ENCODE data around the gene IQCB1.
"Not testable (repeated sequence)": the region's sequence is repeated elsewhere in the genome, so short reads cannot be mapped to it uniquely, and the experiment has no call there.

The IQCB1 gene

DNA sequence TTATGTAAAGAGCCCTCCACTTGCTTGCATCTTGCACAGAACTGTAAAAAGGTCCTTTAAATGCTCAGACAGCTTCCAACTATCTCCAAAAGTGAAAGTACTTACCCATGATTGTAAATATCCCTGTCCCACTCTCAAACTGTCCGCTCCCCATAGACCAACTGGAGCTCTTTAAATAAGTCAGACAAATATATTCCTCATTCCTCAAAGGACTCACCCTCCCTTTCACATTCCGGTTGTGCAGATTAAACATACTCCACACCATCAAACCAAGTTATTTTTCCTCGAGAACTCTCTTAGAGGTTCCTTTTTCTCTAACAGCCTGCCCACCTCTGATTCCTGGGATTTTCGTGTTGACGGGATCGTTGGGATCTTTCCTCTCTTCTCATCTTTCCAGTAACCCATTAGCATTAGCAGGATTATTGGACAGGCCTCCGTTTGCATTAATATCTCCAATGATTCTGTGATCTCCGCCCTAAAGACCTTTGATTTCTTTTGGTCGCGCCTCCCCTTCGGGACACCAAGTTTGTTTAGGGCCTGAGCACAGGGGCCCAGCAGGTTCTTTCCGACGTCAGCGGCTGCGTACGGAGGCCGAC, 86.1 kb downstream of the IQCB1 start:
- DNase-seq (ENCODE audit: low spot score), result peak; percentile 42

- no peak for DNase-seq (ENCODE audit: low spot score)
Observed at GRCh38 chr3:121747976-121748375, 86.9 kb downstream of the IQCB1 start.

DNA sequence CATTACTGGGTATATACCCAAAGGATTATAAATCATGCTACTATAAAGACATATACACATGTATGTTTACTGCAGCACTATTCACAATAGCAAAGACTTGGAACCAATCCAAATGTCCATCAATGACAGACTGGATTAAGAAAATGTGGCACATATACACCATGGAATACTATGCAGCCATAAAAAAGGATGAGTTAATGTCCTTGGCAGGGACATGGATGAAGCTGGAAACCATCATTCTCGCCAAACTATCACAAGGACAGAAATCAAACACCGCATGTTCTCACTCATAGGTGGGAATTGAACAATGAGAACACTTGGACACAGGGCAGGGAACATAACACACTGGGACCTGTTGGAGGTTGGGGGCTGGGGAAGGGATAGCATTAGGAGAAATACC, 91.8 kb downstream of the IQCB1 start:
- not testable (repeated sequence) for DNase-seq (ENCODE audit: low spot score)

- no peak for DNase-seq (ENCODE audit: low spot score)
Observed at GRCh38 chr3:121740896-121741295, 94.0 kb downstream of the IQCB1 start.

- no peak for DNase-seq (ENCODE audit: low spot score)
Observed at GRCh38 chr3:121739902-121740301, 95.0 kb downstream of the IQCB1 start.

GRCh38 chr3:121737644-121738043, 97.2 kb downstream of the IQCB1 start:
- DNase-seq (ENCODE audit: low spot score), result no peak

DNA sequence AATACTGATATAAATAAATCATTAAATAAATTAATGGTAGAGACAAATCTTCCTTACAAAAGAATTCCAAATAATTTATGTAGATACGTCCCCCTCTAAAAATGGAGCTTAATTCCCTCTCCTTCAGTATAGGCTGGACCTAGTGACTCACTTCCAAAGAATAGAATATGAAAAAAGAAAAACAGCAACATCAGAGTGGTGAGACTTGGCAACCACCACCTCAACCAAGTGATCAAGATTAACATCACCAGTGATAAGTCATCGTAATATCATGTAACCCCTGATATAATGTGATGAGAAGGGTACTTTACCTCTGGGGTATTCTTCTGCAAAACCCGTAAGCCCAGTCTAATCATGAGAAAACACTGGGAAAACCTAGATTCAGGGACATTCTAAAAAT, 98.7 kb downstream of the IQCB1 start:
- no peak for DNase-seq (ENCODE audit: low spot score)

DNA sequence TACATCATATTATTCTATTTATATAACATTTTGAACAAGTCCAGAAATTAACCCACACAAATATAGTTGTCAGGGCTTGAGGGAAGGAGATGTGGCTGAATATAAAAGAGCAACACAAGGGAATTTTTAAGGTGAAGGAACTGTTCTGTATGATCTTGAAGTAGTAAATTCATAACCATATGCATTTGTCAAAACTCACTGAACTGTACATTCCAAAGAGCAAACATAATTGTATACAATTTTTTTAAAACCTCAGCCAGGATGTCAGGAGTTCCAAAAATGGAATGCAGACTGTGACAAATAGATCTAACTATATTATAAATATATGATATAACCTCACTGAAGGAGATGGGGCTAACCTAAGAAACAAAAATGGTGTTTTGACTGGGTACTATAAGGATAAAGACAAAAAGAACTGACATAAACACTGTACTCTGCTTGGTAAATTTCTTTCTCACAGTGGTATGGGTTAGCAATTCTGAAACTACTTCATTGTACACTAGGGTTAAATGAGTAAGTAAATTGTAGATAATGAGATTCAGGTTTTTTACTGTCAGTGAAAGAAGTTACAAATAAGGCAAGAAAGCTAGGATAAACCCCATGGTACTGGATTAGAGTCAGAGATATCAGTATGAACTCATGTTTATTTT, 99.7 kb downstream of the IQCB1 start:
- no peak for DNase-seq (ENCODE audit: low spot score)

DNA sequence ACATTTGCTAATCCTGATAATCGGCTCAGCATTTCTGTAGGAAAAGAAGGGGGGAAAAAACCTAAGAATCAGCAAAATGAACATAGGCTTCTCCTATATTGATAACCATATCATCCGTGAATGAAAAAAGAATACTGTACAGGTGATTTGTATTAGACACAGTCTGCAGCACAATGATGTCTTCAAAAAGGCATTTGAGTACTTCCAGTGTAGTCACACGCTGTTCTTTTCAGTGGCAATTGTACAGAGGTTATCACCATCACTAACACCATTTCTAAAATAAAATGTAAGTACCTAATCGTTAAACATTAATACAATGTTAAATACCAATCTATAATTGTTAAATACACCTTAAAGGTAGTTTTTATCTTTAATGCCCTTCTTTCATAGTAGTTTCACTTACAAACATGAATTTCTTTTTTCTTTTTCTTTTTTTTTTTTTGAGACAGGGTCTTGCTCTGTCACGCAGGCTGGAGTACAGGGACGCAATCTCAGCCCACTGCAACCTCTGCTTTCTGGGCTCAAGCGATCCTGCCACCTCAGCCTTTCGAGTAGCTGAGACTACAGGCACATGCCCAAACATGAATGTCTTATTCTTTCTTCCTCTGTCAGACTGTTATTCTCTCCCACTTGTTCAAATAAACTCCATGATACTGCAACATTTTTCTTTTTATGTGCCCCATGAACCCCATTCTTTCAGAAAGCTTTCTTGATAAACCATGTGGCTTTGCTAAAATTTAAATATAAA, 103.7 kb downstream of the IQCB1 start:
- no peak for DNase-seq (ENCODE audit: low spot score)

DNA sequence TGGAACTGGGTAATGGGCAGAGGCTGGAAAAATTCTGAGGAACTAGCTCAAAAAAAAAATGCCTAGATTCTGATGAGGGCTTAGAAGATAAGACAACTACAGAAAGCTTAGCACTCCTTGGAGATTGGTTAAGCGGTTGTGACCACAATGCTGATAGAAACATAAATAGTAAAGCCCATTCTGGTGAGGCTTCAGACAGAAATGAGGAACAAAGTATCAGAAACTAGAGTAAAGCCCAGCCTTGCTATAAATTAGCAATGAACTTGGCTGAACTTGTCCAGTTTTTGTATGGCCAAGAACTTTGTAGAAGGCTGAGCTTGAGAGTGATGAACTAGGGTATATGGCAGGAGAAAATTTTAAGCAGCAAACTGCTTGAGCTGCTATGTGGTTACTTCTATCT, 110.7 kb downstream of the IQCB1 start:
- DNase-seq (ENCODE audit: low spot score), result peak; percentile 67

DNA sequence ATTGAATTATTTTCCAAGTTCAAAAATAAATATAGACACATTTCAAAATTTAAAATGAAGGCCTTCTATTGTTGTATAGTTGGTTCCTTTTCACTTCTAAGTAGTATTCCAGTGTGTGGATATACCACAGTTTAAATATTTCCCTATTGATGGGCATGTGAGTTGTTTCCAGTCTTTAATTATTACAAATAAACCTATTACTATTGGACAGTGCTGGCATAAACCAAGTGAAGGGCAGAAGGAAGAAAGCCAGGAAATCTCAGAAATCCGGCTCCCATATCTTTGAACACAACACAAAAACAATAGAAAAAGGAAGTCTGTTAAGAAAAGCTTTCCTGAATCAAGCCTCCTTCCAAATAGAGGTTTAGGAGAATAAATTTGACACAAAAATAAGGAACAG, 111.4 kb downstream of the IQCB1 start:
- DNase-seq (ENCODE audit: low spot score), result no peak

- no peak for DNase-seq (ENCODE audit: low spot score)
Observed at GRCh38 chr3:121722411-121722810, 112.4 kb downstream of the IQCB1 start.

DNA sequence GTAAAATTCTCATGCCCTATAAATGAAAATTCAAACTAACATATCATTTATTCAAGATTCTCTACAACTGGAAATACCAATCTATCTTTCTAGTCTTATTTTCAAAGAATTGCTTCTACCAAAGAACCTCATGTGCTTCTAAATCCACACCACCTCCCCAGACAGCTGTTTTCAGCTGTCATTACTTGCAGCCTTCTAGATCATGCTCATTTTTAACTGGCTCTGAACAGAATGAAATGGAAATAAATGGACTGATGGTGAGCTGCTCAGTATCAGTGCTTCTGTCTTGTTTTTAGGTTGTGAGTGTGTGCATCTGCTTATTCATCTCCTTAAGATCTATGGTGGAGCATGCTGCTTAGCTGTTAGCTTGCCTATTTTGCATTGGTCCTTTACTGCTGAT, 114.7 kb downstream of the IQCB1 start:
- DNase-seq (ENCODE audit: low spot score), result no peak
